ENCODE measurements around the gene MCTP1.

The MCTP1 gene

GRCh38 chr5:94793816-94794198 is 491.1 kb downstream of the MCTP1 start:
- peak; percentile 13 for DNase-seq

- peak; percentile 63 for DNase-seq
Measured at GRCh38 chr5:94793113-94793815, 491.6 kb downstream of the MCTP1 start.

GRCh38 chr5:94791829-94792228 is 493.1 kb downstream of the MCTP1 start:
- DNase-seq = no peak

- no peak for DNase-seq
Measured at GRCh38 chr5:94788527-94788926, 496.4 kb downstream of the MCTP1 start.

GRCh38 chr5:94784536-94785505 is 500.1 kb downstream of the MCTP1 start:
- no peak for DNase-seq

- DNase-seq = no peak
Measured at GRCh38 chr5:94782383-94782782, 502.5 kb downstream of the MCTP1 start.

GRCh38 chr5:94779684-94780083 is 505.2 kb downstream of the MCTP1 start:
- DNase-seq = no peak

- DNase-seq = no peak
Measured at GRCh38 chr5:94778732-94779131, 506.2 kb downstream of the MCTP1 start.

GRCh38 chr5:94778299-94778698 is 506.6 kb downstream of the MCTP1 start:
- DNase-seq = no peak

- DNase-seq = no peak
Measured at GRCh38 chr5:94777056-94777880, 507.6 kb downstream of the MCTP1 start.

- DNase-seq = no peak
Measured at GRCh38 chr5:94776167-94776566, 508.7 kb downstream of the MCTP1 start.

GRCh38 chr5:94775088-94775487 is 509.8 kb downstream of the MCTP1 start:
- no peak for DNase-seq

GRCh38 chr5:94771742-94772141 is 513.2 kb downstream of the MCTP1 start:
- DNase-seq = no peak

GRCh38 chr5:94769996-94770395 is 514.9 kb downstream of the MCTP1 start:
- DNase-seq = no peak

GRCh38 chr5:94761786-94762185 is 523.1 kb downstream of the MCTP1 start:
- DNase-seq = no peak

GRCh38 chr5:94761055-94761454 is 523.8 kb downstream of the MCTP1 start:
- DNase-seq = no peak

- no peak for DNase-seq
Measured at GRCh38 chr5:94759961-94760360, 524.9 kb downstream of the MCTP1 start.

GRCh38 chr5:94759022-94759421 is 525.9 kb downstream of the MCTP1 start:
- no peak for DNase-seq

GRCh38 chr5:94754824-94755223 is 530.1 kb downstream of the MCTP1 start:
- DNase-seq = no peak

- no peak for DNase-seq
Measured at GRCh38 chr5:94751460-94751859, 533.4 kb downstream of the MCTP1 start.

GRCh38 chr5:94750681-94751080 is 534.2 kb downstream of the MCTP1 start:
- DNase-seq = no peak

- no peak for DNase-seq
Measured at GRCh38 chr5:94749042-94749441, 535.9 kb downstream of the MCTP1 start.

GRCh38 chr5:94748212-94748611 is 536.7 kb downstream of the MCTP1 start:
- no peak for DNase-seq

All from SIG-M5 (cell line).